Activated T-cell treated with anti-CD3 and anti-CD28 coated beads, Interleukin-2, amount 50 U/mL, for 48 hours (primary cell): ENCODE results near the gene HES6.
"Not testable (repeated sequence)": the region's sequence is repeated elsewhere in the genome, so short reads cannot be mapped to it uniquely, and the experiment has no call there.

ENCODE experiments used
- DNase-seq, 2 experiments: peaks; one replicate each; pipeline ENCODE4 v3.0.0-alpha.2; 2020

The HES6 gene

GRCh38 chr2:238272156-238272555, 32.3 kb upstream of the HES6 start:
- DNase-seq, result no peak

- not testable (repeated sequence) for DNase-seq
These were observed 31.8 kb upstream of the HES6 start for GRCh38 chr2:238271686-238272085.

GRCh38 chr2:238271061-238271554, 31.3 kb upstream of the HES6 start:
- no peak for DNase-seq

GRCh38 chr2:238270606-238271005, 30.8 kb upstream of the HES6 start:
- no peak for DNase-seq

- no peak for DNase-seq
These were observed 29.9 kb upstream of the HES6 start for GRCh38 chr2:238269741-238270140.

- DNase-seq, result no peak
These were observed 28.2 kb upstream of the HES6 start for GRCh38 chr2:238267884-238268680.

GRCh38 chr2:238267341-238267710, 27.5 kb upstream of the HES6 start:
- DNase-seq, result no peak

- DNase-seq, result no peak
These were observed 25.8 kb upstream of the HES6 start for GRCh38 chr2:238265605-238266004.

GRCh38 chr2:238264072-238264460, 24.2 kb upstream of the HES6 start:
- no peak for DNase-seq

GRCh38 chr2:238263204-238264071, 23.6 kb upstream of the HES6 start:
- peak; percentile 80 to 81 for DNase-seq

- no peak for DNase-seq
These were observed 22.8 kb upstream of the HES6 start for GRCh38 chr2:238262496-238263122.

- no peak for DNase-seq
These were observed 22.0 kb upstream of the HES6 start for GRCh38 chr2:238261718-238262375.

GRCh38 chr2:238260883-238261282, 21.0 kb upstream of the HES6 start:
- DNase-seq, result no peak

- DNase-seq, result no peak
These were observed 19.5 kb upstream of the HES6 start for GRCh38 chr2:238259061-238260020.

GRCh38 chr2:238257786-238258700, 18.2 kb upstream of the HES6 start:
- DNase-seq, result no peak

GRCh38 chr2:238256594-238257104, 16.8 kb upstream of the HES6 start:
- peak; percentile 79 to 83 for DNase-seq

- no peak for DNase-seq
These were observed 16.3 kb upstream of the HES6 start for GRCh38 chr2:238256111-238256510.

GRCh38 chr2:238255636-238256035, 15.8 kb upstream of the HES6 start:
- no peak for DNase-seq

- DNase-seq, result no peak
These were observed 15.3 kb upstream of the HES6 start for GRCh38 chr2:238255151-238255551.

GRCh38 chr2:238254095-238254723, 14.4 kb upstream of the HES6 start:
- DNase-seq, result no peak
